HG02759 (cell line): ENCODE measurements around the gene NR1D1.

Experiments used
- ATAC-seq: cut with Tn5 transposase; IDR thresholded peaks from one replicate; pipeline ENCODE4 v1.9.1; 2021; ENCODE audit warnings: mild to moderate bottlenecking, moderate library complexity; ENCODE audit not compliant: unreplicated experiment

NR1D1 gene

GRCh38 chr17:40097931-40098845, 2.2 kb downstream of the NR1D1 start:
- no peak for ATAC-seq

- ATAC-seq, result no peak
Observed at GRCh38 chr17:40097087-40097486, 3.3 kb downstream of the NR1D1 start.

GRCh38 chr17:40095944-40096791, 4.2 kb downstream of the NR1D1 start:
- peak; percentile 52 for ATAC-seq

- no peak for ATAC-seq
Observed at GRCh38 chr17:40095351-40095943, 4.9 kb downstream of the NR1D1 start.

- no peak for ATAC-seq
Observed at GRCh38 chr17:40094874-40095273, 5.5 kb downstream of the NR1D1 start.

- no peak for ATAC-seq
Observed at GRCh38 chr17:40093580-40094201, 6.7 kb downstream of the NR1D1 start.

- no peak for ATAC-seq
Observed at GRCh38 chr17:40093005-40093579, 7.3 kb downstream of the NR1D1 start.

GRCh38 chr17:40092581-40092980, 7.8 kb downstream of the NR1D1 start:
- no peak for ATAC-seq

- no peak for ATAC-seq
Observed at GRCh38 chr17:40091691-40092397, 8.5 kb downstream of the NR1D1 start.

- ATAC-seq, result no peak
Observed at GRCh38 chr17:40090237-40091119, 9.9 kb downstream of the NR1D1 start.

GRCh38 chr17:40089077-40089895, 11.1 kb downstream of the NR1D1 start:
- ATAC-seq, result no peak

GRCh38 chr17:40087903-40088718, 12.3 kb downstream of the NR1D1 start:
- no peak for ATAC-seq

- ATAC-seq, result no peak
Observed at GRCh38 chr17:40087049-40087794, 13.2 kb downstream of the NR1D1 start.

- no peak for ATAC-seq
Observed at GRCh38 chr17:40086150-40087044, 14.0 kb downstream of the NR1D1 start.

GRCh38 chr17:40084477-40084876, 15.9 kb downstream of the NR1D1 start:
- no peak for ATAC-seq

GRCh38 chr17:40079545-40079944, 20.8 kb downstream of the NR1D1 start:
- no peak for ATAC-seq
